ENCODE measurements around the gene XIRP1.

DNA sequence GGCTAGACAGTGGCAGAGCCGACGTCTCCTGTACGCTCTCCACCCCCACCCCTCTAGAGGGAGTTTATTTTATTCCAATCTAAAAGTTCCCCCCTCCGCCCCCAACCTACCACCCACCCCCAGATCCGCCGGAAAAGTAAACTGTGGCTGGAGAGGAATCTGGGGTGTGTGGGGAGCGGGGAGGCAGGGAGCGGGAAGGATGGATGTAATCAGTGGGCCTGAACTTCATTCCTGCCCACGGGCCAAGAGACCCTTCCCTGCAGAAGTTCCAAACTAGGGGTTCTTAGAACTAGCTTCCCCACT lies 38.5 kb downstream of the XIRP1 start:
- TF ChIP-seq CTCF (IDR thresholded peaks at IDR 0.05) (no peak), POLR2A (IDR thresholded peaks at IDR 0.05) (no peak), EP300 (IDR thresholded peaks at IDR 0.05) (no peak), POLR2AphosphoS5 (IDR thresholded peaks at IDR 0.05) (no peak)

All from gastroesophageal sphincter (tissue), 3 donors.